NCI-H748 (cell line): Measurements from ENCODE around the gene GRK5.
"Not testable (repeated sequence)": the region's sequence is repeated elsewhere in the genome, so short reads cannot be mapped to it uniquely, and the experiment has no call there.

Experiments
- DNase-seq: peaks from one replicate; lab custom pipeline; 2025; ENCODE audit not compliant: unreplicated experiment; lab: John Stamatoyannopoulos, UW

GRK5 gene

DNA sequence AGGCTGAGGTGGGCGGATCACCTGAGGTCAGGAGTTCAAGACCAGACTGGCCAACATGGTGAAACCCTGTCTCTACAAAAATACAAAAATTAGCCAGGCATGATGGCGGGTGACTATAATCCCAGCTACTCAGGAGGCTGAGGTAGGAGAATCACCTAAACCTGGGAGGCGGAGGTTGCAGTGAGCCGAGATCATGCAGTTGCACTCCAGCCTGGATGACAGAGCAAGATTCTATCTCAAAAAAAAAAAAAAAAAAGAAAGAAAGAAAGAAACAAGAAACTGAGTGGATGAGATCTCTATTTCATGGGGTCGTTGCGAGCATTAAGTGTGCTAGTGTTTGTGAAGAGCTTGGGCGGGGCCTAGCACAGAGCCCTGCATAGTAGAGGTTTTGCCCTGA, 65.0 kb downstream of the GRK5 start:
- DNase-seq, result not testable (repeated sequence)

DNA sequence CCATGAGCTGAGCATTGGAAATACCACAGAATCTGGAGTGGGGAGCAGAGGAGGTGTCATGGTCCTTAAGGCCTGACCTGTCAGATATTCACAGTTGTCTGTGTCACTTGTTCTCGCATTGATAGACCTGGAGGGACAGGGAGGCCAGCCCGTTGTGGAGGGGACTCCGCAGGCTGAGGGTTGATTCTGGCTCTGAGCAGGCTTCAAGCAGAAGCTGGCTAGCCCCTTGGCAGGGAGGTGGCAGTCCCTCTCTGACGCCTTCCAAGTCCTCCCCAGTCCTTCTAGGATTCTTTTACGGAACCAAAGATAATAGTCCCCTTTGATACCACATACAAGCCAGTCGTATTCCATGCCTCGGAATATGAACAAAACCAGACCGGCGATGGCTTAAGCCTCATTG, 65.4 kb downstream of the GRK5 start:
- no peak for DNase-seq

DNA sequence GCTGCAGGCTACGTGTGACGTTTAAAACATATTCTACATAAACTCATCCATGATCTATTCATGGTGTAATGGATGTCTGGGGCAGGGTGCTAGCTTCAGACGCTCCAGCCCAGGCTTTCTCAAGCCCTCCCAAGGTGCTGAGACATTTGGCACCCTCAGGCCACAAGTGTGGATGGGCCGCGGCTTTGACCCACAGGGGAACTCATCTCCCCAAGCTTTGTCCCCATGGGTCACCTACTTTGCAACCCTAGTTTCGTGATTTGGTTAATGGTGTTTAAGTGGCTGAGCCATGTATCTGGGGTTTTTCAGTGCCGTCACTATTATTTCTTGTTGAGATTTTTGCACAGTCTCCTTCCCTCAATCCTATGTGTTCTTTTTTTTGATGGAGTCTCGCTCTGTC, 66.0 kb downstream of the GRK5 start:
- no peak for DNase-seq

DNA sequence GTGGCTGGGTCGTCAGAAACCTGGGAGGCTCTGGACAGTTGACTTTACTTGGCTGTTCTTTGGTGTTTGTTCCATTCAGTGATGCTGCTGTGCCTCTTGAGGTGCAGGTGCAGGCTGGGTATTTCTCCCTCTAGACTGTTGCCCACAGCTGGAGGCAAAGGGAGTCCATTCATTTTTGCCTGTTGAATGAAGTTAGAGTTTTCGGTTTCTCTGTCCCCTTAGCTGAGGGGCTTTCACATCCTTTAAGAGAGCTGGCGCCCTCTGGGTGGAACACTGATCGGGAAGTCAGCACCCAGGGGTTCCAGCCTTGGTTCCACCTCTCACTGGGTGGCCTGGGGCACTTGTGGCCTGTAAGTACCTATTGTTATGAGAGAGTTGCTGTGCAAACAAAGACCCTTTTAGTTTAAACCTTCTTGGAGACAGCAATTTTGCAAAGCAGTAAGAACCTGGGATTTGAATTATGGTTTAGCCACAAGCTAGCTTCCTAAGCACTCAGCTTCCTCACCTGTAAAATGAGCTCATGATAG, 67.2 kb downstream of the GRK5 start:
- DNase-seq, result no peak

DNA sequence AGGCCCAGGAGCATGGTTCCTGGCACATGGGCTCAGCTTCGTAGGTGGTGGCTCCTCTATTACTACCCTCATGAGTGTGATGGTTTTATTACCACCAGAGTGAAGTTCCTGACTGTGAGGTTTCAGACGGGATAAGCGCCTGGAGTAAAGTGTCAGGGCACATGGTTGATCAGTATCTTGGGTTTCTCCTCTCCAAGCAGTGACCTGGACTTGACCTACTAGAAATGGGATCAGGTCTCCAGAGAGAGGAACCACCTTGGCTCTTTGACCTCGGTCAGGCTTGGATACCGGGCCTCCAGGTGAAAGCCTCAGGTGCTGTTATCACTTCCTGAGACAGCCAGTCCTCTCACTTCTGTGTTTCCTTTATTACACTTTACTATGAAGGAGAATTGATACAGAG, 67.7 kb downstream of the GRK5 start:
- no peak for DNase-seq

DNA sequence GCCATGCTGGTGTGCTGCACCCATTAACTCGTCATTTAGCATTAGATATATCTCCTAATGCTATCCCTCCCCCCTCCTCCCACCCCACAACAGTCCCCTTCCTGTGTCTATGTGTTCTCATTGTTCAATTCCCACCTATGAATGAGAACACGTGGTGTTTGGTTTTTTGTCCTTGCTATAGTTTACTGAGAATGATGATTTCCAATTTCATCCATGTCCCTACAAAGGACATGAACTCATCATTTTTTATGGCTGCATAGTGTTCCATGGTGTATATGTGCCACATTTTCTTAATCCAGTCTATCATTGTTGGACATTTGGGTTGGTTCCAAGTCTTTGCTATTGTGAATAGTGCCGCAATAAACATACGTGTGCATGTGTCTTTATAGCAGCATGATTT, 68.8 kb downstream of the GRK5 start:
- not testable (repeated sequence) for DNase-seq

DNA sequence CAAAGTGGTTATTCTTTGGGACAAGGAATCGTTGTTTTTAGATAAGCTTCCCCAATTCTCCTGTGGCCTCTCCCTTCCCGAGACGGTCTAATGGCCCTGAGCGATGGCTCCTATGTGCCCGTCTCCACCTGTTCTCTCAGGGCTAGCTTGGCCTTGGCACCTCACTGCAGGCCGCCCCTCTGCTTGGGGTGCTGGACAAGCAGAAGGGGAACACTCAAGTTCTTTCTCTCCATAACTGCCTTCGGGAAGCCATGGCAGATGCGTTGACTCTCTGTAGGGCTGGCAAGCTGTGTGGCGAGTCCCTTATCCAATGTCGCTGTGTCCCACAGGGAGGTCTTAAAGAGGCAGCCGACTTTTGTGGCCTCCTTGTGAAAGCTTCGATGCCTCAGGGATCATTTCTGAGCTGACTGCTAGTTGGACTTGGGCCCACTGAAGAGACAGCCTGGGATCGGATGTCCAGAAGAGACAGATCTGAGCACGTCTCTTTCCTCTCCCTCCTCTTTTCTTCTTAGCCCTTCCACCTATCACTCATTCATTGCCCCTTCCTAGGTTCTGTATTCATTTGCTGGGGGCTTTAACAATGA, 70.8 kb downstream of the GRK5 start:
- DNase-seq, result no peak

DNA sequence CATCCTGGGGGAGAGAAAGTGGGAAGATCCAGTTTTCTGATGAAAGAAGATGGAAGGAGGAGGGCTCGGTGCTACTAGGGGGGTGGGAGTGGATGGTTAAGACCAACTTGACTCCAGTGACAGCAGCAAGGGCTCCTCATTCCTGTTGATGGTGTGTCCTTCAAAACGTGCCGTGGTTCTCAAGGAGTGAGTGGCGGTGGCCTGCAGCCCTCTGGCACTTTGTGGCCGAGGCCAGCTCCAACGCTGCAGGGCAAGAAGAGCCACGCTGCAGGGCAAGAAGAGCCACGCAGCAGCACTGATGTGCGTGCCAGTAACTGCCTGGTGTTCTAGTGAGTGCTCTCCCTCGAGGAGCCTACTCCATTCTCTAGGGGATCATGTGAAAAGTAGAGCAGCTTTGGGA, 72.1 kb downstream of the GRK5 start:
- DNase-seq, result no peak

DNA sequence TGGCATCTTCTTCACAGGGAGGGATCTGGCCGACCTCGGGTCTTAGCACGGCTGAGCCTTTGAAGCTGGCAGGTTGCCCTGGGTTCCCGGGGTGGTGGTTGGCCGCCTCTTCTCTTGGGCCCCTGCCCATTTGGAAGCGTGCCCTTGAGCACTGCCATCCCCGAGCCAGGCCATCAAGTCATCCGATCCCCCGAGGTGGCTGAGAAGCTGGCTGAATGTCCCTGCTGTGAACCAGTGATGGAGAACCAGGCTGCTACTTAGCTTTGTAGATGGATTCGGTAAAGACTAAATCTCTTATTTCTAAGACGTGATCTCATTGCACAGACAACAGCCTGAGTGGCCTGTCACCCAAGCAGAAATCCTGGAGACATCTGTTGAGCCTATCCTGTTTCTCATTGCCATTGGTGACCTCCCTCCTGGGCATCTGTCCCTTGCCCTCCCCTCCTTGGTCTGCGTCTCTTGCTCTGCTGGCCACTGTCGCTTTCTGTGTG, 74.3 kb downstream of the GRK5 start:
- no peak for DNase-seq

DNA sequence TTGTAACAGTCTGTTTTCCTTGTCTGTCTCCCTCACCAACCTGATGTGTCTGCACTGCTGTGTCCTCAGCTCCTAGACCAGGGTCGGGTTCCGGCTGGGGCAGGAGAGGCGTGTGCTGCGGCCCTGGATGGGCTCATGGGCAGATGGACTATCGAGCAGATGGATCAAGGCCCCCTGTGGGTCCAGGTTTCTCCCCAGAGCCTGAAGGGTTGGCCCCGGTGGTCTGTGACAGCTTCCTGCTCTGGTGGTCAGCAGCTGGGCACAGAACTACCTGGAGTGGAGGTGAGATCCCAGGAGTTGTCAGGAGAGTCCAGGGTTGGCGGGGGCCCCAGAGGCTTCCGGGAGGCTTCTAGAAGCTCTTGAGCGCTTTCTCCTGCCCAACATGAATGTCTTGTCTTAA, 75.1 kb downstream of the GRK5 start:
- DNase-seq, result no peak

DNA sequence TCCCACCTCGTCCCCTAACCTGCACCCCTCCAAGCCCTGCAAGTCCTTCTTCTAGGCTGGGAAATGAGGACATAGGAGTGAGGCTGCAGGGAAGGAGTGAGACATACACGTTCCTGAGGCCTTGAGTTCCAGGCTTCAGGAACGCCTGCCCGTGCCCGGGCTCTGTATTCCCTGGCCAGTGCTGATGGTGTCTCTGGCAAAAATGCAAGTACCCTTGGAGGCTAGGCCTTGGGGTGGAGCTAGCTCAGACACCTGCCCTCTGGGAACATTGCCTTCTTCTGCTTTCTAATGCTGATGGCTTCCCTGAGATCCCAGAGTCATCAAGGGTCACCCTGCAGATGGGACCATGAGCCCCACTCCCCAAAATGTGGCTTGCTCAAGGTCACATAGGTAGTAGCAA, 76.0 kb downstream of the GRK5 start:
- no peak for DNase-seq

DNA sequence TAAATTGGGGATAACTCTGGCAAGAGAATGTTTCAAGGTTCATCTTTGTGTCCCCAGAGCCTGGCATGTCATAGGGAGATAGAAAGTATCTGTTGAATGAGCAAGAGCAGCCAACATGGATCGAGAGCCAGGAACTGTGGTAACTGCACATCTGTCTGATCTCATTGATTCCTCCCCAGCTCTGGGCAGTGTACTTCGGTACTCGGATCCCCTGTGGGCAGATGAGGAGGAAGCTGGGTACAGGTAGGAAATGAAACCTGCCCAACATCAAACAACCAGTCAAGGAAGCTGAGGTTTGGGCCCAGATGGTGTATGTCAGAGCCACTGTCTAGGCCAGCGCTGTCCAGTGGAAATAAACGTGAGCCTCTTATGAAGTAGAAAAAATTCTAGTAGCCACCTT, 76.4 kb downstream of the GRK5 start:
- DNase-seq, result no peak

DNA sequence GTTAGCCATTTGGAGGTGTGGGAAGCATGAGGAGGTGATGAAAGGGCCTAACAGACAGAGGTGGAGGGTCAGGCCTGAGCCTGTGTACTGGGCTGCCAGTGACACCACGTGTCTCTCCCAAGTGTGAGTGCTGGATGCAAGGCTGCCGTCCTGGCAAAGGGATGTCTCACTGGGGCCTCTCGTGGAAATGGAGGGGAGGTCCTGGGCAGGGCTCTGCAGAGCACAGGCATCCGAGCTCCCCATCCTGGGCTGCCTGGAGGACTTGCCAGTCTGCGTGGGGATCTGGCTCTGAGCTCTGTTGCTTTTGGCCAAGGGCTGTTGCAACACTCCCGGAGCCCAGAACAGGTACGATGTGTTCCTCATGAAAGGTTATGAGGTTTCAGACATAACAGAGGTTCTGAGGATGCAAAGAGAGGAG, 77.3 kb downstream of the GRK5 start:
- no peak for DNase-seq

DNA sequence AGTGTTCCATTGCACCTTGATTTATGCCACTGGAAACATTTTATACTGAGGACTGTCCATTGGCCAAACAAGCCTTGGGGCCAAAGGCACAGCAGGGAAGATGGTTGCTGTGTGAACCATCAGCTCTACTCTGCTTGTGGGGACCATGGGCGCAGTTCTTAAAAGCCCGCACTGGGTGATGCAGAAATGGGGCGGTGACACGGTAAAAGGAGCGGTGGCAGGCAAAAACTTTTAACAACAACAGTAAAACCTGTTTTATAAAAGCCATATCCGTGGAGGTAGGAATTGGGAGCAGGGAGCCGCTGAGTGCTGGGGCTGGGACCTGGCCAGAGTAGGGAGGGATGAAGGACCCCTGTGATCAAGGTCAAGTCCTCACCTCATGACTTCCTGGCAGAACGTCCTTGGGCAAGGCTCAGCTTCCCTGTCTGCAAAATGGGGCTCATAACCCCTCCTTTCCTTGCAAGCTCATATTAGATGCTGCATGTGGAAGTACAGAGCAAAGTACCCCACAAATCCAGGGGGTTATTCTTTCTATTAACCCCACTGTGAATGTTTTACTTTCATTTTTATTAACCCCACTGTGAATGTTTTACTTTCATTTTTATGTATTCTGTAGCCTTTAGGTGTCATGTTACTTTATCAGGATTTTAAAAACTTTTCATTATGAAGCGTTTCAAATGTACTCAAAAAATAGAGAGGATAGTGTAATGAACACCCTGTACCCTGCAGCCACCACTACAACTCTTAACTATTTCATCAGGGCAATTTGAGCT, 78.3 kb downstream of the GRK5 start:
- DNase-seq, result no peak

DNA sequence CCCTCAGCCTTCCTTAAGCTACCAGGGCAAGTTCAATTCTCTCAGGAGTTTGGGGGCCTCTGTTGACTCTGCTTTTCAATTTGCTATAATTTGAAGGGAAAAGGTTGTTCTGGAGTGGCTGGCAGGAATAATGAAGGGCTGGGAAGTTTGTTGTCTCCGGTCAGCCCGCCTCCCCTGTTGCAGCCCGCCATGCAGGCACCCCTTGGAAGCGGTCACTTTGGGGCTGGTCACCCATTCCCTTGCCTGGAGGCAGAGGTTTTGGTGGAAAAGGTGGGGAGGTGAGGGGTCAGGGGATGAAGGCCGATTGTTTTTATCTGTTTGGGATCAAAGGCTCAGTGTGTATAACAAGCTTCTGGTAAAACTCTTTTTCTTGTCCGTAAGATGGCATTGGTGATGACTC, 79.1 kb downstream of the GRK5 start:
- DNase-seq, result no peak

DNA sequence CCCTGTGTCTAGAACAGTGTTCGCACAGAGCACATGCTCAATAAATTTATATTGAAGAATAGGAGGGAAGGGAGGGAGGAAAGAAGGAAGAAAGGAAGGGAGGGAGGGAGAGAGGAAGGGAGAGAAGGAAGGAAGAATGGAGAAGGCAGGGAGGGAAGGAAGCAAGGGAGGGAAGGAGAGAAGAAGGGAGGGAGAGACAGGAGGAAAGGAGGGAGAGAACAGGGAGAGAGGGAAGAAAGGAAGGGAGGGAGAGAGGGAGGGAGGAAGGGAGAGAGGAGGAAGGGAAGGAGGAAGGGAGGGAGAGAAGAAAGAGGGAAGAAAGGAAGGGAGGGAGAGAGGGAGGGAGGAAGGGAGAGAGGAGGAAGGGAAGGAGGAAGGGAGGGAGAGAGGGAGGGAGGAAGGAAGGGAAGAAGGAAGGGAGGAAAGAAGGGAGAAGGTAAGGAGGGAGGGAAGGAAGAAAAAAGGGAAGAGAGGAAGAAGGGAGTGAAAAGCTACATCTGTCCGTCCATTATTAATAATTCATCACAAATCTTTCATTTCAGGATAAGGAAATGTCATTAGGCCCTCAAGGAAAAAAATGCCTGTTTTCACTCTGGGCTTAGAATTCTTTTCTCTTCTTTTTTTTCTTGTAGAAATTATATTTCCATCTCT, 79.7 kb downstream of the GRK5 start:
- DNase-seq, result no peak

DNA sequence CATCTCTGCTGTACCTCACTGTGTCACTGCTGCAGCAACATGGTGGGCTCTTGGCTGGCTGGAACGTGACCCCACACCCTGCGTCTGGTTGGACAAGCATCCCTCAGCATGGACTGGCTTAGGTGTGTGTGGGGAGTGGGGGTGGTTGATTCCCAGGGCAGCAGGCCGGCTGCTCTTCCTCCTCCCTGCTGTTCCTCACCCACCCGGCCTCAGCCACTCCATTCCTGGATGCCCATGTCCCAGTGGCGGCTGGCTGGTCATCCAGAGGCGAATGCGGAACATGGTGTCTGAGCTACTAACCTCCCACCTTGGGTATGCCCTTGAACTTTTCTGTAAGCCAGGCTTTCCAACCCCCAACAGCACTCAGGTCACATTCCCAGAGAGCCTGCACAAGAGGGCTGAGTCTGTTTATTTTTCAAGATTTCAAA, 81.2 kb downstream of the GRK5 start:
- no peak for DNase-seq

DNA sequence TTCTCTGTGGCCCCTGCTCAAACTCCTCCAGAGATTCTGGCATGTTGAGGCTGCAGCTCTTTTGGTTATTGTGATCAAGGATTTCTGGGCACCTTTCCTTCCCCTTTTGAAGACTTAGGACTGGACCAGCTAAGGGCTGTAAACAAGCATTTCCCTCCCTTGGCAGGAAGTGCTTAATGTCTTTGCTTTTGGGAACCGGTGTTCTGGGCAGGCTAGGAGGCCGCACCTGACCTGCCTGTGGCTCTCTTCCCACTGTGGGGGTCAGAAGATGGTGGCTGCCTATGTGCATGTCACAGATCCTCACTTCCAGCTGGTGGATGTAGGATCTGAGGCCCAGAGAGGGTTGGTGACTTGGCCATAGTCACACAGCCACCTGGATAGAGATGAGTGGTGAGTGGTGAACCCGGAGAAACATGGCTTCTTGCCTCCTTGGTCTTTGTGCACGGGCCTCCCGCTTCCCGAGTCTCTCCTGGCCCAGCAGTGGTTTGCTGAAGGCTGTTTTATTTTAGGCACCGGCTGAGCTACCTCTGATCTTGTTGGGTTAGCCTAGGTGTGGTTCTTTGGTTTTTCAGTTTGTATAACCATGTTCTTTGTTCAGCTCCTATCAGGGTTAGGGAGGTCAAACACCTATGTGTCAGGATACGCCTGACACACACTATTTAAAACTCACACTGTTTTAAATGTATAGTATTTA, 82.0 kb downstream of the GRK5 start:
- DNase-seq, result no peak

DNA sequence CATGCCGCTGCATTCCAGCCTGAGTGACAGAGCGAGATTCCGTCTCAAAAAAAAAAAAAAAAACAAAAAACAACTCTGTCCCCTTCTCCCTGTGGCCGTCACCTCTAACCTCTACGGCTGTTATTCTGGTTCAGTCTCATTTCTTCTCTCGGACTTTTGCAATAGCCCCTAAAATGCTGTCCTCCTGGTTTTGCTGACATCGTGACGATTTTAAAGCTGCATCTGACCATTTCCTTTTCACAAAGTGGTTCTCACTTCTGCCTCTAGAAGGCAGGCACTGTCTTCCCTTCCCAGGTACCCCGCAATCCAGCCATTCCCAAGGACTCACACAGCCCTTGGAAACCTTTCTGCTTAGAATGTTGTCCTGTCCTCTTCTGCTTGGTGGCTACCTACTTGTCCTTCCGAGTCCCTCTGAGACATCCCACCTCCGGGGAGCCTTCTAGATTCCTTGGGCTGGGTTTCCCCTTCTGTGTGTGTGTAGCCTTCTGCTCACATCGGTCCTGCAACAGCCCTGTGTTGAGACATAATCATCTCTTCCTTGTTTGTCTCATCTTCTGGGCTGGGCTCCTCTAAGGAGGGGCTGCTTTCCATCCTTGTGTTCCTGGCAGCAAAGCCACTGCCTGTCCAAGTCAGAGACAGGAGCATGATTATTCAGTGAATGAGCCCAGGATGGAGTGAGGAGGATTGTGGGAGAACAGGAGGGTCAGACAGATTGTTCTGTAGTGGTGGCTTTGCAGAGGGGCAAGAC, 83.1 kb downstream of the GRK5 start:
- no peak for DNase-seq

DNA sequence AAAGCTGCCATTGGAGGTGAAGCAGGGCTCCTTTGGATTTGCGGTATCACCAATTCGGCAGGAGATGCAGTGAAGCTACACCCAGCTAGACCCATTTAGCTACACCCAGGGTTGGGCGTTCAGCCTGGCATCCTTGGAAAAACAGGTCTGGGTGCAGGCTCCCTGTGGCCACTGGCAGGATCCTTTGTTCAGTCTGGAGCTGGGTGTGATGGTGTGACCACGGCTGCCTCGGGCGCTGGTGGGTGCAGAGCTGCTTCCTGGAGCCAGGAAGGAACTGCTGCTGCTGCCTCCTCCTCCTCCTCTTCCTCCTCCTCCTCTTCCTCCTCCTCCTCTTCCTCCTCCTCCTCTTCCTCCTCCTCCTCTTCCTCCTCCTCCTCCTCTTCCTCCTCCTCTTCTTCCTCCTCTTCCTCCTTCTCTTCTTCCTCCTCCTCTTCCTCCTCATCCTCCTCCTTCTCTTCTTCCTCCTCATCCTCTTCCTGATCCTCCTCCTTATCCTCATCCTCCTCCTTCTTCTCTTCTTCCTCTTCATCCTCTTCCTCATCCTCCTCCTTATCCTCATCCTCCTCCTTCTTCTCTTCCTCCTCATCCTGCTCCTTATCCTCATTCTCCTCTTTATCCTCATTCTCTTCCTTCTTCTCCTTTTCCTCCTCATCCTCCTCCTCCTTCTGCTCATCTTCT, 84.0 kb downstream of the GRK5 start:
- no peak for DNase-seq
